ENCODE data around the gene ZSCAN30.

DNA sequence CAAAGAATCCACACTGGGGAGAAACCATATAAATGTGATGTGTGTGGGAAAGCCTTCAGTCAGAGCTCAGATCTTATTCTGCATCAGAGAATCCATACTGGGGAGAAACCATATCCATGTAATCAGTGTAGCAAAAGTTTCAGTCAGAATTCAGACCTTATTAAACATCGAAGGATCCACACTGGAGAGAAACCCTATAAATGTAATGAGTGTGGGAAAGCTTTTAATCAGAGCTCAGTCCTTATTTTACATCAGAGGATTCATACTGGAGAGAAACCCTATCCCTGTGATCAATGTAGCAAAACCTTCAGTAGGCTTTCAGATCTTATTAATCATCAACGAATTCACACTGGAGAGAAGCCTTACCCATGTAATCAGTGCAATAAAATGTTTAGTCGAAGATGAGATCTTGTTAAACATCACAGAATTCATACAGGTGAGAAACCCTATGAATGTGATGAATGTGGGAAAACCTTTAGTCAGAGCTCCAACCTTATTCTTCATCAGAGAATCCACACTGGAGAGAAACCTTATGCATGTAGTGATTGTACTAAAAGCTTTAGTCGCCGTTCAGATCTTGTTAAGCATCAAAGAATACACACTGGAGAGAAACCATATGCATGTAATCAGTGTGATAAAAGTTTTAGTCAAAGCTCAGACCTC is 16.7 kb upstream of the ZSCAN30 start:
- no peak for TF ChIP-seq POLR2A (IDR thresholded peaks at IDR 0.05)
- TF ChIP-seq, protein P1, sequence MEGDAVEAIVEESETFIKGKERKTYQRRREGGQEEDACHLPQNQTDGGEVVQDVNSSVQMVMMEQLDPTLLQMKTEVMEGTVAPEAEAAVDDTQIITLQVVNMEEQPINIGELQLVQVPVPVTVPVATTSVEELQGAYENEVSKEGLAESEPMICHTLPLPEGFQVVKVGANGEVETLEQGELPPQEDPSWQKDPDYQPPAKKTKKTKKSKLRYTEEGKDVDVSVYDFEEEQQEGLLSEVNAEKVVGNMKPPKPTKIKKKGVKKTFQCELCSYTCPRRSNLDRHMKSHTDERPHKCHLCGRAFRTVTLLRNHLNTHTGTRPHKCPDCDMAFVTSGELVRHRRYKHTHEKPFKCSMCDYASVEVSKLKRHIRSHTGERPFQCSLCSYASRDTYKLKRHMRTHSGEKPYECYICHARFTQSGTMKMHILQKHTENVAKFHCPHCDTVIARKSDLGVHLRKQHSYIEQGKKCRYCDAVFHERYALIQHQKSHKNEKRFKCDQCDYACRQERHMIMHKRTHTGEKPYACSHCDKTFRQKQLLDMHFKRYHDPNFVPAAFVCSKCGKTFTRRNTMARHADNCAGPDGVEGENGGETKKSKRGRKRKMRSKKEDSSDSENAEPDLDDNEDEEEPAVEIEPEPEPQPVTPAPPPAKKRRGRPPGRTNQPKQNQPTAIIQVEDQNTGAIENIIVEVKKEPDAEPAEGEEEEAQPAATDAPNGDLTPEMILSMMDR (IDR thresholded peaks at IDR 0.05) = no peak
